Suprapubic skin (tissue), 4 donors: Measurements from ENCODE around the gene RRP9. TPM values are rescaled to one million over a fixed set of nuclear protein-coding genes. Genes with fewer than 3 reads are reported as not detected.

Experiments
- DNase-seq, 2 donors: peaks; one replicate each; pipeline ENCODE4 v3.0.0-alpha.2; 2019; ENCODE audit warnings: low spot score in 2 of 2
- H3K27ac ChIP-seq: fragments of 200-600 bp; sonication (generic); one replicate; pipeline ENCODE4 v1.5.1; 2019
- H3K27me3 ChIP-seq: fragments of 200-600 bp; sonication (generic); one replicate; pipeline ENCODE4 v1.5.1; 2019
- H3K36me3 ChIP-seq: fragments of 200-600 bp; sonication (generic); one replicate; pipeline ENCODE4 v1.5.1; 2019
- H3K4me1 ChIP-seq: fragments of 200-600 bp; sonication (generic); one replicate; pipeline ENCODE4 v1.5.1; 2019
- H3K4me3 ChIP-seq: fragments of 200-600 bp; sonication (generic); one replicate; pipeline ENCODE4 v1.5.1; 2019; ENCODE audit warnings: mild to moderate bottlenecking
- H3K9me3 ChIP-seq: fragments of 200-600 bp; sonication (generic); one replicate; pipeline ENCODE4 v1.5.1; 2019
- EP300 ChIP-seq: sonication (generic); formaldehyde crosslinking; IDR thresholded peaks from one replicate; pipeline ENCODE4 v1.6.1; 2017; ENCODE audit warnings: antibody characterized with exemption
- POLR2A ChIP-seq, 2 donors: fragments of 450-650 bp; IDR thresholded peaks; one replicate each; pipeline ENCODE4 v1.6.1; 2017; ENCODE audit warnings: antibody characterized with exemption in 2 of 2, mild to moderate bottlenecking in 2 of 2, moderate library complexity in 2 of 2
- POLR2AphosphoS5 ChIP-seq, 3 donors: sonication (generic); formaldehyde crosslinking; IDR thresholded peaks; one replicate each; pipeline ENCODE4 v1.6.1; 2017; ENCODE audit warnings: antibody characterized with exemption in 3 of 3
- WGBS: methylation state at CpG from one replicate; pipeline ENCODE4 v1.1.5; 2018; 5-methylcytosine and 5-hydroxymethylcytosine counted together
- total RNA-seq, 4 donors: library from RNA; depleted of rRNA; stranded (reverse); fragments of >200 nt; gene quantifications; one replicate each; pipeline ENCODE4 v1.1.0, GENCODE V29; 2016
- TF ChIP-seq, protein P1 (sequence below), 2 donors: fragments of 200-600 bp in 1 of 2; fragments of 450-650 bp in 1 of 2; sonication (generic) in 1 of 2; IDR thresholded peaks; one replicate each; pipeline ENCODE4 v1.5.1; 2016 to 2019; ENCODE audit warnings: antibody characterized with exemption in 2 of 2, mild to moderate bottlenecking in 1 of 2, moderate library complexity in 1 of 2

The RRP9 gene
- total RNA-seq, 4 donors from 2014 or later = 13.4 to 16.7 (median 14.8) TPM

- 100% methylated on average over 2 of the region's 10 CpGs for WGBS
- Histone ChIP-seq H3K4me1 (peaks cover 59% of the 10 kb centered on the region), H3K27me3 (no peaks in the 10 kb centered on the region), H3K27ac (no peak overlapping the region), H3K9me3 (no peaks in the 10 kb centered on the region), H3K4me3 (no peak overlapping the region), H3K36me3 (peaks cover 5% of the 10 kb centered on the region)
- TF ChIP-seq EP300 (no peak), POLR2AphosphoS5 (IDR thresholded peaks at IDR 0.05) (no peak), POLR2A (IDR thresholded peaks at IDR 0.05) (no peak)
- DNase-seq = no peak
Measured at GRCh38 chr3:51980253-51980652, 38.5 kb upstream of the RRP9 start.

DNA sequence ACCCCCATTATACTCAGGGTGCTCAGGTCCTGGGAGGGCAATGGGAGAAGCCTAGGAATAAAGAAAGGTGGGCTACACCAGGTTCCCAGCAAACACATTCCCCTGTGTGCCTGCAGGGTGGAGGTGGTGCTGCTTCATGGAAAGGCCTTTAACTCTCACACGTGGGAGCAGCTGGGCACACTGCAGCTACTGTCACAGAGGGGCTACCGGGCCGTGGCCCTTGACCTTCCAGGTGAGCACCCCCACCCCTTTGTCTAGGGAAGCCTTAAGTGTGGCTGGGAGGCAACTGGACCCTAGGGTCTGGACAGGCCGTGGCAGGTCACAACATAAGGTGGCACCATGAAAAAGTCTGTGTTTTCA, 36.4 kb upstream of the RRP9 start:
- TF ChIP-seq, protein P1, sequence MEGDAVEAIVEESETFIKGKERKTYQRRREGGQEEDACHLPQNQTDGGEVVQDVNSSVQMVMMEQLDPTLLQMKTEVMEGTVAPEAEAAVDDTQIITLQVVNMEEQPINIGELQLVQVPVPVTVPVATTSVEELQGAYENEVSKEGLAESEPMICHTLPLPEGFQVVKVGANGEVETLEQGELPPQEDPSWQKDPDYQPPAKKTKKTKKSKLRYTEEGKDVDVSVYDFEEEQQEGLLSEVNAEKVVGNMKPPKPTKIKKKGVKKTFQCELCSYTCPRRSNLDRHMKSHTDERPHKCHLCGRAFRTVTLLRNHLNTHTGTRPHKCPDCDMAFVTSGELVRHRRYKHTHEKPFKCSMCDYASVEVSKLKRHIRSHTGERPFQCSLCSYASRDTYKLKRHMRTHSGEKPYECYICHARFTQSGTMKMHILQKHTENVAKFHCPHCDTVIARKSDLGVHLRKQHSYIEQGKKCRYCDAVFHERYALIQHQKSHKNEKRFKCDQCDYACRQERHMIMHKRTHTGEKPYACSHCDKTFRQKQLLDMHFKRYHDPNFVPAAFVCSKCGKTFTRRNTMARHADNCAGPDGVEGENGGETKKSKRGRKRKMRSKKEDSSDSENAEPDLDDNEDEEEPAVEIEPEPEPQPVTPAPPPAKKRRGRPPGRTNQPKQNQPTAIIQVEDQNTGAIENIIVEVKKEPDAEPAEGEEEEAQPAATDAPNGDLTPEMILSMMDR (IDR thresholded peaks at IDR 0.05) = no peak
- TF ChIP-seq POLR2AphosphoS5 (IDR thresholded peaks at IDR 0.05) (no peak), EP300 (no peak), POLR2A (IDR thresholded peaks at IDR 0.05) (no peak)
- Histone ChIP-seq H3K27me3 (no peaks in the 10 kb centered on the region), H3K27ac (no peak overlapping the region), H3K4me3 (no peak overlapping the region), H3K4me1 (peaks cover 66% of the 10 kb centered on the region), H3K36me3 (peaks cover 5% of the 10 kb centered on the region), H3K9me3 (no peaks in the 10 kb centered on the region)
- WGBS = 55% methylated on average over 4 of the region's 4 CpGs
- no peak for DNase-seq

GRCh38 chr3:51977446-51978142, 35.9 kb upstream of the RRP9 start:
- no peak overlapping the region for H3K27ac ChIP-seq
- H3K9me3 ChIP-seq = no peaks in the 10 kb centered on the region
- TF ChIP-seq, protein P1 (IDR thresholded peaks at IDR 0.05) = no peak
- TF ChIP-seq POLR2A (IDR thresholded peaks at IDR 0.05) (no peak), EP300 (no peak), POLR2AphosphoS5 (IDR thresholded peaks at IDR 0.05) (no peak)
- peaks cover 5% of the 10 kb centered on the region for H3K36me3 ChIP-seq
- H3K4me3 ChIP-seq = no peak overlapping the region
- WGBS = 53% methylated on average over 9 of the region's 9 CpGs
- DNase-seq = no peak
- peaks cover 69% of the 10 kb centered on the region for H3K4me1 ChIP-seq
- no peaks in the 10 kb centered on the region for H3K27me3 ChIP-seq

DNA sequence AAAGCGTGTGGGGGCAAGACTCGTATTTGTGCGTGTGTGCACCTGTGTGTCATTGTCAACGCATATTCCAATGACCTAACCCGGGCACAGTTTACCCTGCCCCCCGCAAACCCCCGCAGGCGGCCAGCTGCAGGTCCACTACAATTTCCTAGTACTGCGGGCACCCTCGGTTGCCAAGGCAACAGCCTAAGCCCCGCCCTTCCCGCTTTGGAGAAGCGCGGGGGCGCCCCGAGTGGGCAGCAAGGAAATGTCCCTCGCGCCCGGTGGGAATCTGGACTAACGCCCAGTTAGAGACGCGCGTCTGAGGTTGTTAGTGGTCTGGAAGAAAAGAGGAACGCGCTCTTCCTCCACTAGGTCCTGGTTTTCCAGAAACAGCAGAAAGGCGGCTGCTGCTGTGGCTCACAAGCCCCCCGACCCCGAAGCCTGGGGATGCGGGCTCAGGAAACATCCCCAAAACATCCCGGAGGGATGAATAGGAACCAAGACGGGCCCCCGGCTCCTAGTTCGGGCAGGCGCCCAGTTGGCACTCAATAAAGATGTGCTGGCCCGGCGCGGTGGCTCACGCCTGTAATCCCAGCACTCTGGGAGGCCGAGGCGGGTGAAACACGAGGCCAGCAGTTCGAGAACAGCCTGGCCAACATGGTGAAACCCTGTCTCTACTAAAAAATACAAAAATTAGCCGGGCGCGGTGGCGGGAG, 34.3 kb upstream of the RRP9 start:
- peak overlapping the region; percentile 56 for H3K4me3 ChIP-seq
- 54% methylated on average over 41 of the region's 46 CpGs for WGBS
- peaks cover 5% of the 10 kb centered on the region for H3K36me3 ChIP-seq
- no peaks in the 10 kb centered on the region for H3K27me3 ChIP-seq
- H3K27ac ChIP-seq = peak overlapping the region; percentile 11
- DNase-seq = peak; percentile 89 to 91
- H3K4me1 ChIP-seq = peaks cover 60% of the 10 kb centered on the region
- H3K9me3 ChIP-seq = no peaks in the 10 kb centered on the region
- TF ChIP-seq POLR2AphosphoS5 (IDR thresholded peaks at IDR 0.05) (no peak), EP300 (no peak)
- TF ChIP-seq, protein P1 (IDR thresholded peaks at IDR 0.05) = peak in 1 of 2 donors; percentile 11

GRCh38 chr3:51974963-51975851, 33.5 kb upstream of the RRP9 start, which contains the start of gene ABHD14A:
TSS of gene ABHD14A (plus strand) at chr3:51975064. CDS start at chr3:51975136, 72 bp downstream.
- H3K27me3 ChIP-seq = no peaks in the 10 kb centered on the region
- peak within 1 kb of the TSS; percentile 56 for H3K4me3 ChIP-seq
- no peak for DNase-seq
- H3K9me3 ChIP-seq = no peaks in the 10 kb centered on the region
- 1% methylated on average over 9 of the region's 63 CpGs for WGBS
- H3K36me3 ChIP-seq = peaks cover 1% of the 10 kb centered on the region
- TF ChIP-seq POLR2A (IDR thresholded peaks at IDR 0.05) (peak; percentile 1 to 25), POLR2AphosphoS5 (IDR thresholded peaks at IDR 0.05) (no peak), EP300 (no peak)
- H3K27ac ChIP-seq = peak within 1 kb of the TSS; percentile 79
- peaks cover 67% of the 10 kb centered on the region for H3K4me1 ChIP-seq
